Left renal cortex interstitium (tissue), 4 donors: ENCODE measurements around the gene KAZN. TPM values are rescaled to one million over a fixed set of nuclear protein-coding genes. Genes with fewer than 3 reads are reported as not detected.
A peak's percentile ranks its signal among the peaks of the same experiment; 100 is the strongest.

Experiments
- DNase-seq, 4 donors: peaks; one replicate each; pipeline ENCODE4 v3.0.0-alpha.2; 2013; ENCODE audit warnings: low read depth in 4 of 4, low spot score in 2 of 4, missing footprints in 1 of 4
- polyA plus RNA-seq, 4 donors: library from polyadenylated mRNA; unstranded; fragments of 120-200 nt; gene quantifications; one replicate each; pipeline ENCODE4 v1.2.1, GENCODE V29; 2013; ENCODE audit not compliant: insufficient read length in 4 of 4

Gene KAZN
- polyA plus RNA-seq, 4 donors, result 33.0 to 47.4 (median 37.7) TPM

- DNase-seq, result no peak
Observed at GRCh38 chr1:15110128-15110866, 511.8 kb downstream of the KAZN start.

- no peak for DNase-seq
Observed at GRCh38 chr1:15110867-15111230, 512.4 kb downstream of the KAZN start.

GRCh38 chr1:15113146-15113545 is 514.7 kb downstream of the KAZN start:
- no peak for DNase-seq

GRCh38 chr1:15114884-15115283 is 516.4 kb downstream of the KAZN start:
- no peak for DNase-seq

- DNase-seq, result no peak
Observed at GRCh38 chr1:15115542-15116330, 517.3 kb downstream of the KAZN start.

- DNase-seq, result no peak
Observed at GRCh38 chr1:15116966-15117365, 518.5 kb downstream of the KAZN start.

GRCh38 chr1:15117671-15118325 is 519.3 kb downstream of the KAZN start:
- DNase-seq, result no peak

GRCh38 chr1:15118579-15118978 is 520.1 kb downstream of the KAZN start:
- no peak for DNase-seq

GRCh38 chr1:15120251-15120945 is 521.9 kb downstream of the KAZN start:
- no peak for DNase-seq

- DNase-seq, result no peak
Observed at GRCh38 chr1:15122331-15122730, 523.8 kb downstream of the KAZN start.

- DNase-seq, result no peak
Observed at GRCh38 chr1:15123270-15123669, 524.8 kb downstream of the KAZN start.

- DNase-seq, result no peak
Observed at GRCh38 chr1:15123925-15124324, 525.4 kb downstream of the KAZN start.

- no peak for DNase-seq
Observed at GRCh38 chr1:15124362-15125100, 526.0 kb downstream of the KAZN start.

- no peak for DNase-seq
Observed at GRCh38 chr1:15125101-15125745, 526.7 kb downstream of the KAZN start.

GRCh38 chr1:15128077-15128476 is 529.6 kb downstream of the KAZN start:
- no peak for DNase-seq

- DNase-seq, result peak in 3 of 4 donors; percentile 45 to 66 (median 51)
Observed at GRCh38 chr1:15128520-15129313, 530.2 kb downstream of the KAZN start.

- no peak for DNase-seq
Observed at GRCh38 chr1:15129944-15130343, 531.5 kb downstream of the KAZN start.

GRCh38 chr1:15130607-15131006 is 532.1 kb downstream of the KAZN start:
- DNase-seq, result no peak

- DNase-seq, result no peak
Observed at GRCh38 chr1:15132965-15133364, 534.5 kb downstream of the KAZN start.
